Measurements from ENCODE around the gene FAM13C. TPM values are rescaled to one million over a fixed set of nuclear protein-coding genes. Genes with fewer than 3 reads are reported as not detected.

FAM13C gene
- total RNA-seq, 1 donor from 2014 or later, result 11.4 TPM

DNA sequence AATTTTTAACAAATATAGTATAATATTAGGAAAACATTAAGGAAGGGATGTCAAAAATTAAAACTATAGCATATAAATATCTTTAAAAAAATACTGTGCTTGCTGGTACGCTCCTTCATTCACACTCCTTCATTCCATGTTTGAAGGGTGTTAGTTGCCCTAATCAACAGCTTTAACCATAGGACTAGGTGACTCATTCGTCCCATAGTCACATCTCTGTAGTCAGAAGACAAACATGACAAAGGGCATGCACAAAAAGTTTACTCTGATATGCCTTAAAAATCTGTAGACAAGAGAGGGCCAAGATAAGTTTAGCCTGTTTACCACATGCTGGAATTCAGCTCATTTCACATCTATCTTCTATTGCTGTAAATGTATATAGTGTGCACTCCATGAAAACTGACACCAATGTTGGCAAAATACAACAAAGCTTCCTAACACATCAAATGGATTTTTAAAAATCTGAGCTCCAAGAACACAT lies 646 bp downstream of the FAM13C start:
- no peak for DNase-seq (ENCODE audit: low spot score)

GRCh38 chr10:59360605-59361405 lies 1.5 kb downstream of the FAM13C start:
- DNase-seq (ENCODE audit: low spot score), result no peak

GRCh38 chr10:59358576-59358975 lies 3.8 kb downstream of the FAM13C start:
- DNase-seq (ENCODE audit: low spot score), result no peak

- no peak for DNase-seq (ENCODE audit: low spot score)
These were observed 7.9 kb downstream of the FAM13C start for GRCh38 chr10:59354434-59354833.

- no peak for DNase-seq (ENCODE audit: low spot score)
These were observed 11.8 kb downstream of the FAM13C start for GRCh38 chr10:59350558-59350957.

DNA sequence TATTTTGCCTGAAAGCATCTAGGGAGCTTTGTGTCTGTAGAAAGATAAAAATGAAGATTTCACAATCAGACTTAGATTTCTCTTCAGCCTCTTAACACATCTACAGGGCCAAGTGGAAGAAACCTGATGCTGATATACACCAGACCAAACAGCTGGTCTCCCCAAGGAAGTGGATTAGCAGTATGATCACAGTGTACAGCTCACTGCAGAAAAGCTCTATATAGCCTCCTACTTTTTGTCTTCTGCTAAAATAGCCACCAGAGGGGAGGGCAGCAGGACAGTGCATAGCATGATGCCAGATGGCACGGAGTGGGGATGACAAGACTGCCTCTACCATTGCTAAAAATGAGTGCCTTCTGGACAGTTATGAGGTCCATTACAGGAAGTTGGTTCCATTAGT lies 16.0 kb downstream of the FAM13C start:
- peak; percentile 12 for DNase-seq (ENCODE audit: low spot score)

DNA sequence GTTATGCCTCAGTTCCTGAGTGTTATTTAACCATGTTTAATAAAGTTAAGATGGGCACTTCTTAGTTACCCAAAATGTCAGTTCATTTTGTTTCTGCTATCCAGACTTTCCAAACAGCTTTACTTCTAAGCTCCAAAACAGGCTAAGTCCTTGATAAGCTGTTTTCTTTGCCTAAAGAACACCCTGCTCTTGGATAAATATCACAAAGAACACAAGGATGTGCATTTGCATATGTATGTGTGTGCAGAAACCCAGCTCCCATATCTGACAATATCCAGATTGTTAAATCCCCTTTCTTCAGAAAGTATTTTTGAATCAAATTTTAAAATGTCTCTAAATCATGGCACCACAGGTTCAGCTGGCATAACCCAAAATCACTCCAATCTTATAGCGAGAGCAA lies 19.6 kb downstream of the FAM13C start:
- no peak for DNase-seq (ENCODE audit: low spot score)

GRCh38 chr10:59342000-59342399 lies 20.3 kb downstream of the FAM13C start:
- no peak for DNase-seq (ENCODE audit: low spot score)

DNA sequence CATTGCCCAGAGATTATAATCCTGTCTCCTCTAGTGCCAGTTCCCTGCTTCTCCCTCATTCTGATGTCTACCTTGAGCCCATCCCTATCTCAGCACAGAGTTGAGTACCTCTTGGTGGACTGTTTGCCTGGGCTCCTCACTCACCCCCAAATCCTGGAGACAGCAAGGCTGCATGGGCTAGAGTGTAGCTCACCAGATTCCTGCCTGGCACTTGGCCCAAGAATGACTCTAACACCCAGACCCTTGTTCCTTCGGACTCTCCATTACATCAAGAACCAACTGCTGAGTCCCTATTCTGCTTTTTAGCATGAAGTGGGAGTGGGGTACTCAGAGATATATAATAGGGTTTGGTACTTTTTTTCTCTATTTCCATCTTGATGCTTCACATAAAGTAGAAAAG lies 22.1 kb downstream of the FAM13C start:
- DNase-seq (ENCODE audit: low spot score), result no peak

GRCh38 chr10:59339351-59339750 lies 23.0 kb downstream of the FAM13C start:
- DNase-seq (ENCODE audit: low spot score), result no peak

DNA sequence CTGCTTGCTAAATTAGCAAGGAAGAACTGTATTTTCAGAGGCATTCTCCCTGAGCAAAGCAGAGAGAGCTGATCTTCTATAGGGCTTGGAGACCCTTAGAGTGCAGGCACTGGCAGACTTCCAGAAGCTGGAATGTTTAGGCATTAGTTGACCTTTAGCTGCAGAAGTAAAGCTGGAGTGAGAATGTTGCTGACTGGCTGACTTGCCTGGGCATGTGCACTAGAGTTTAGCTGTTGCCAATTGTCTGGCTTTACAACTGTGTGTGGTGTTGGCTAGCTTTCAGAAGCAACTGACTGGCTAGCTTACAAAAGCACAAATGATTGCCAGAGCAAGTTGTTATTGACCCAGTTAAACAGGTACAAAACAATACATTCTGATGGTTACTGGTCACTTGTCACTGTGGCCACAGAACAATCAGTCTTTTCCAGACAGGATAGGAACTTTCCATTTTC lies 25.1 kb downstream of the FAM13C start:
- peak; percentile 30 for DNase-seq (ENCODE audit: low spot score)

DNA sequence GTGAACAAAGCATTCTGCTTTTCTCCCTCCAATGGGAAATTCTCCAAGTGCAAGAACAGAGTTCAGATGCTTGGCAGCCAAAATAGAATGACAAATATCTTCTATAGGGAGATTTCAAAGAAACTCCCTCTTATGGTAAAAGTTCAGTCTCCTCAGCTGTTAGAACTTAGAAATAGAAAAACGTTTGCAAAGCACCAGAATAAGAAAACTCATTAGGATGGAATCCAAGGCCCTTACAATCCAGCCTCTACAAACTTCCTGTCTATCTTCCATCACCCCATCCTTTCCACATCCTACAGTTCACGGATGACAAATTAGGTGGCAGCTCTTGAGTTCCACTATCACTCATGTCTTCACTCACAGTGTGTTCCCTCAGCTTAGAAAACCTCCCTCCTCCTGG lies 25.7 kb downstream of the FAM13C start:
- no peak for DNase-seq (ENCODE audit: low spot score)

DNA sequence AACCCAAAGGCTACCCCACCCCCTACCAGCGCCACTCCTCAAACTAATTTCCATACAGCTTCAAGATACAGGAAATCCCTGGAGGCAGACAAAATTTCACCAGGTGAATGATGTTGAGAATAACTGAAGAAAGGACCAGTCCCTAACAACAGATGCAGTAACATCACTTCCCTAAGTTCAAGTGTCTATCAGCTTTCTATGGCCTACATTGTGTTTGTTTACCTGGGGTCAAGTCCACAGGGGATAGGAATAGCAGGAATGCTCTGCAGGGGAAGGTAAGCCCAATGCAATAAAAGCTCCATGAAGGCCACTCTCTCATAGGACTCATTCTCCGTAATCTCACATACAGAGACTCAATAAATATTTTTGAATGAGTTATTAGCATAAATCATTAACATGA lies 26.9 kb downstream of the FAM13C start:
- DNase-seq (ENCODE audit: low spot score), result no peak

DNA sequence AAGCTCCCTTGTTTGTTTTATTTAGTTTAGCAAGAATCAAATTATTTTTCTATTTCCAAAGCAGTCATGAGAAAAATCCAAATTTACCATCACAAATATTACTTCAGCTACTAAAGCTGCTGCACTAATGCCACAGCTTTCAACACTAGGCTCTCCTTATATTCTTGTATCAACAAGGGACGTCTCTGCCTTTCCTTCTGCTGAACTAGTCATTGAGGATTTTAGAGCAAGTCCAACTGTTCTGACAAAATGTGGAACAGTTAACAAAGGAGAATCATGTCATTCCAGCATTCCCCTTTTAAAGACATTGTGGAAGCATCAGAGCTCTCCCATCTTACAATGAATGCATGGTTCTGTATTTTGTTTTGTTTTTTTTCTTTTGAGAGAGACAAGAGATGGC lies 28.6 kb downstream of the FAM13C start:
- no peak for DNase-seq (ENCODE audit: low spot score)

- no peak for DNase-seq (ENCODE audit: low spot score)
These were observed 29.8 kb downstream of the FAM13C start for GRCh38 chr10:59332581-59332980.

DNA sequence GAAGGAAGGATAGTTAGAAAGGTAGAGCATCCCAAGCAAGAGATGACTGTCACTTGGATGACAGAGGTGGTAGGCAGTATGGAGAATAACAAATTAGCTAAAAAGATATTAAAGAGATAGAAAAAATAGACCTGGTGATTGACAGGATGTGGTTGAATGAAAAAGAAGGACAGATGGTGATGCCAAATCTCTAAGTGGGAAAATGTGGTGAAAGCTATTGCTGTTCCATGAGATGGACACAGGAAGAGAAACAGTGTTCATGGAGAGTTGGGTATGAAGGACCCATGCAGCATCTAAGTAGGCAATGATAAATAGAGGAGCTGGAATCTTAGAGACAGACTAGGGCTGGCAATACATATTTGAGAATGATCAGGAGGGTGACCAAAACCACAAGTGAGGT lies 30.7 kb downstream of the FAM13C start:
- DNase-seq (ENCODE audit: low spot score), result no peak

DNA sequence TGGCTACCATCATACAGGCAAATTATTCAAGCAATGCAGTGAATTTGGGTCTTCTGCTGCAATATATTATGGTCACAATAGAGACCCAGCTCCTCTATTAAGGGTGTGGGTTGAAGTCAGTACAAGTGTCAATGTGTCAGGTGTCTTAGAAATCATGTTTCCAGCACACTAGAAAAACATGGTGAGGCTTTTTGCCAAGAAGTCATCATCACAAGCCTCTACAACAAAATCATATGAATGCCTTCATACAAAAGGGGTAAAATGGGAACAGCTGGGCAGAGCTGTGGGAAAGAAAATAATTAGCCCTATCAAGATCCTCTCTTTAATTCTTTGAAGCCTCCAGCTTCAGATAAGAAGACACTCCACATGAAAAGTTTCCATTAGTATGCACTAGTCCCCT lies 37.2 kb downstream of the FAM13C start:
- DNase-seq (ENCODE audit: low spot score), result no peak

- no peak for DNase-seq (ENCODE audit: low spot score)
These were observed 37.8 kb downstream of the FAM13C start for GRCh38 chr10:59324597-59324996.

DNA sequence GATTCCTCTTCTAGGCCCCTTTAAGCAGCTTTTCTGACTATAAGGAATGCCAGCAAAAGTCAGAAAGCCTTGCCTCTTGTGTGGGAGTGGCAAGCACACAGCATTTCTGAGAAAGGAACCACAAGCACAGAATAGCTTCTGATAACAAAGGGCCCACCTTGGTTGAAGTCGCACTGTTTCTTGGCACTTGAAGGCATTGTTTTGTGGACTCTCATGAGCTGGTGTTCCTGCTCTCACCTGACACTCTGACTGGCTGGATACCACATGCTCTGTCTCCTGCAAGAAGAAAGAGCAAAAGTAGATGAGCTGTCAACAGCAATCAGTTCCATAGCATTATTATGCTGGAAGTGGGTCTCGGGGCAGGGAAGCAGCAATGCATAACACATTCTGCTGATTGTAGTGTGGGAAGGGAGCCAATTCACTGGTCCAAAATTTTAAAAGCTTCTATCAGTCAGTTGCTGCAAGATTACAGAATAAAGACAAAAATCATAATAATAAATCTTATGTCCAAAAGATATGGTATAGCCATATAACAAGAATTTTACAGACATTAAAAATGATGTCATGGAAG lies 38.4 kb downstream of the FAM13C start:
- no peak for DNase-seq (ENCODE audit: low spot score)

GRCh38 chr10:59323036-59323459 lies 39.3 kb downstream of the FAM13C start:
- peak; percentile 11 for DNase-seq (ENCODE audit: low spot score)

- DNase-seq (ENCODE audit: low spot score), result no peak
These were observed 40.2 kb downstream of the FAM13C start for GRCh38 chr10:59322131-59322530.

- no peak for DNase-seq (ENCODE audit: low spot score)
These were observed 42.0 kb downstream of the FAM13C start for GRCh38 chr10:59320355-59320754.

DNA sequence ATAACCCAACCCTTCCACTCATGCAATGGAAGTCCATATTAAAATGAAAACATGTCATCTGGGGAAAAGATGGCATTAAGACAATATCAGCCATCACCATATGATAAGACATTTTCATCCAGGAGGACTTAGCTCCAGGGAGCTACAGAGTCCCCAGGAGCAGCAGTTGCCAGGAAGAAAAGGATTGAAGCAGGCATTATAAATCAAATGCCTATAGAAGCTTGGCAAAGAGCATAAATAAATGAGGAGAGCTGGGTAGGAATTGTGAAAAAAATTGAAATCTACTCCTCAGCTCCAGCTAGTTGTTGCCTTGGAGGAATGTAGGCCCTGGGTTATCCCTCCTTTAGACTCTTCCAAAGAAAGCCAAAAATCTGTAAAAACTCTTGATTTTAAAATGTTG lies 42.5 kb downstream of the FAM13C start:
- DNase-seq (ENCODE audit: low spot score), result no peak

Measured in mucosa of gallbladder (tissue), 1 donor.